Measurements from ENCODE around the gene JAK3. TPM values are rescaled to one million over a fixed set of nuclear protein-coding genes. Genes with fewer than 3 reads are reported as not detected.

The JAK3 gene
- total and polyA plus RNA-seq, 2 of the 4 experiments (the other 2 are of a cell fraction), result 0.36 to 1.5 TPM

GRCh38 chr19:17848595-17849292 is 962 bp upstream of the JAK3 start:
- Histone ChIP-seq H2AFZ (replicated peaks; ENCODE audit: low read length, poor library complexity) (no peak overlapping the region), H4K20me1 (ENCODE audit: insufficient read depth, low read length) (no peaks in the 10 kb centered on the region), H3K36me3 (ENCODE audit: control insufficient read depth, insufficient read depth, low read length) (no peaks in the 10 kb centered on the region), H3K18ac (ENCODE audit: low read depth, low read length) (no peak overlapping the region), H3K79me1 (ENCODE audit: low read depth in 1 of 2, low read length in 2 of 2) (no peaks in the 10 kb centered on the region), H3K27ac (ENCODE audit: insufficient read depth, low read length) (no peak overlapping the region), H4K91ac (ENCODE audit: insufficient read depth, low read depth, low read length) (no peak overlapping the region), H2BK15ac (ENCODE audit: low read depth, low read length) (no peak overlapping the region), H3K56ac (ENCODE audit: extremely low read depth, insufficient read depth, low read length) (no peak overlapping the region), H4K5ac (ENCODE audit: low read depth, low read length) (no peak overlapping the region), H3K14ac (replicated peaks; ENCODE audit: low read depth, low read length) (no peak overlapping the region), H3K9ac (ENCODE audit: low read depth, low read length) (no peak overlapping the region), H2AK5ac (ENCODE audit: low read depth, low read length) (no peak overlapping the region), H3K9me3 (ENCODE audit: control insufficient read depth, insufficient read depth, low read length) (no peaks in the 10 kb centered on the region), H3K23ac (ENCODE audit: low read depth, low read length) (no peak overlapping the region), H3K4me2 (ENCODE audit: low read depth, low read length) (no peak overlapping the region), H4K8ac (ENCODE audit: low read depth in 2 of 2, low read length in 2 of 2) (no peak overlapping the region; a peak in 1 of 4 replicates), H2AK9ac (replicated peaks; ENCODE audit: low read depth, low read length, poor library complexity) (no peak overlapping the region), H3K4me1 (ENCODE audit: control insufficient read depth, insufficient read depth, low read length) (peaks cover 4% of the 10 kb centered on the region), H3K4me3 (ENCODE audit: insufficient read depth, low read depth, low read length) (no peak overlapping the region), H2BK120ac (ENCODE audit: low read depth, low read length) (no peak overlapping the region), H2BK5ac (ENCODE audit: low read depth, low read length, poor library complexity, severe bottlenecking) (no peak overlapping the region), H3K27me3 (ENCODE audit: control insufficient read depth, insufficient read depth, low read length) (peaks cover 2% of the 10 kb centered on the region; the same call in 1 of the 2 replicates), H3K4ac (ENCODE audit: low read depth, low read length) (no peak overlapping the region), H2BK20ac (ENCODE audit: low read depth, low read length) (no peak overlapping the region), H3K9me1 (ENCODE audit: insufficient read depth, low read length) (no peaks in the 10 kb centered on the region)
- no peak for ATAC-seq (ENCODE audit: low read depth)
- in situ Hi-C loops (cut with MboI; ENCODE audit: low sequenced_read_pairs), result no loop called here
- 95% methylated on average over 8 of the region's 14 CpGs; no CpG with 5 or more reads in 1 of the 2 experiments for WGBS, 2 experiments (ENCODE audit: extremely low coverage in 2 of 2, insufficient read length in 1 of 2)
- intact Hi-C loops (cut with micrococcal nuclease), result no loop called here
- TF ChIP-seq MAZ (IDR thresholded peaks at IDR 0.05; ENCODE audit: borderline replicate concordance, low read depth, low read length) (no peak), NFE2L2 (IDR thresholded peaks at IDR 0.05; ENCODE audit: low read depth, low read length) (no peak), RAD21 (IDR thresholded peaks at IDR 0.05; ENCODE audit: low read length) (no peak), FOS (IDR thresholded peaks at IDR 0.05; ENCODE audit: low read depth, low read length) (no peak), CTCF (conservative IDR thresholded peaks at IDR 0.05; ENCODE audit: low read depth, low read length) (no peak), MXI1 (IDR thresholded peaks at IDR 0.05; ENCODE audit: borderline replicate concordance, low read depth, low read length) (no peak), CEBPB (IDR thresholded peaks at IDR 0.05; ENCODE audit: low read depth, low read length) (no peak), BHLHE40 (IDR thresholded peaks at IDR 0.05; ENCODE audit: low read depth, low read length) (no peak), SMC3 (IDR thresholded peaks at IDR 0.05; ENCODE audit: low read depth, low read length) (no peak), MAFK (IDR thresholded peaks at IDR 0.05; ENCODE audit: low read depth, low read length) (no peak)
- CTCF ChIA-PET, result no interaction called here
- dilution Hi-C loops (cut with HindIII; ENCODE audit: low sequenced_read_pairs, unreplicated experiment), result no loop called here
- no peak for DNase-seq
- BruUV-seq (replicated peaks), result no TSS peak
- POLR2A ChIA-PET (ENCODE audit: unreplicated experiment), result no interaction called here
